Panc1 (cell line): Measurements from ENCODE around the gene APBB1.

ENCODE experiments used
- CTCF ChIP-seq: fragments of 450-650 bp; IDR thresholded peaks from 2 replicates; pipeline ENCODE4 v1.5.1; 2017; ENCODE audit warnings: mild to moderate bottlenecking
- POLR2AphosphoS5 ChIP-seq: IDR thresholded peaks from 2 replicates; pipeline ENCODE4 v1.6.1; 2012; ENCODE audit warnings: mild to moderate bottlenecking, low read depth, low read length, moderate library complexity

GRCh38 chr11:6385046-6385777 lies 33.7 kb downstream of the APBB1 start:
- no peak for TF ChIP-seq CTCF
- TF ChIP-seq POLR2AphosphoS5 = no peak
